GM20000 (cell line): Measurements from ENCODE around the gene STOX2.

ENCODE experiments used
- DNase-seq: peaks from one replicate; pipeline ENCODE4 v3.0.0; 2012; ENCODE audit warnings: low spot score
- TF ChIP-seq, protein P1 (sequence below): IDR thresholded peaks from 2 replicates; pipeline ENCODE4 v1.5.1; 2012; ENCODE audit warnings: mild to moderate bottlenecking, control low read depth; ENCODE audit errors: extremely low read depth, missing control alignments

Gene STOX2

DNA sequence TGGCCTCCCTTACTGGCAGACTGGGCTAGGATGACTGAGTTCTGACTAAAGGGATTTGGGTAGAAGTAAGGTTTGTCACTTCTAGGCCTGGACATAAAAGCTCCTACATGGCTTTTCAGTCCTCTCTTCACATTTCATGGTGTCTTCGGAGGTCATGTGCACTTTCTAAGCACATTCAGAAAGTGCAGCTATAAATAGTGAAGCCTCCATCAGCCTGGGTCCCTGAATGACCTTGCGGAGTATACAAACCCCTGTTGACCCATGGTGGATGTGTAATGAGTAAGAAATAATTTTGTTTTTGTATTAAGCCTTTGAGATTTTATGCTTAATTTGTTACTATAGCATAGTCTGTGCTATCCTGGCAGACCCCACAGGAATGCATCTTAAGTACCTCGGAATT, 154.0 kb downstream of the STOX2 start:
- TF ChIP-seq, protein P1, sequence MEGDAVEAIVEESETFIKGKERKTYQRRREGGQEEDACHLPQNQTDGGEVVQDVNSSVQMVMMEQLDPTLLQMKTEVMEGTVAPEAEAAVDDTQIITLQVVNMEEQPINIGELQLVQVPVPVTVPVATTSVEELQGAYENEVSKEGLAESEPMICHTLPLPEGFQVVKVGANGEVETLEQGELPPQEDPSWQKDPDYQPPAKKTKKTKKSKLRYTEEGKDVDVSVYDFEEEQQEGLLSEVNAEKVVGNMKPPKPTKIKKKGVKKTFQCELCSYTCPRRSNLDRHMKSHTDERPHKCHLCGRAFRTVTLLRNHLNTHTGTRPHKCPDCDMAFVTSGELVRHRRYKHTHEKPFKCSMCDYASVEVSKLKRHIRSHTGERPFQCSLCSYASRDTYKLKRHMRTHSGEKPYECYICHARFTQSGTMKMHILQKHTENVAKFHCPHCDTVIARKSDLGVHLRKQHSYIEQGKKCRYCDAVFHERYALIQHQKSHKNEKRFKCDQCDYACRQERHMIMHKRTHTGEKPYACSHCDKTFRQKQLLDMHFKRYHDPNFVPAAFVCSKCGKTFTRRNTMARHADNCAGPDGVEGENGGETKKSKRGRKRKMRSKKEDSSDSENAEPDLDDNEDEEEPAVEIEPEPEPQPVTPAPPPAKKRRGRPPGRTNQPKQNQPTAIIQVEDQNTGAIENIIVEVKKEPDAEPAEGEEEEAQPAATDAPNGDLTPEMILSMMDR = no peak
- no peak for DNase-seq

DNA sequence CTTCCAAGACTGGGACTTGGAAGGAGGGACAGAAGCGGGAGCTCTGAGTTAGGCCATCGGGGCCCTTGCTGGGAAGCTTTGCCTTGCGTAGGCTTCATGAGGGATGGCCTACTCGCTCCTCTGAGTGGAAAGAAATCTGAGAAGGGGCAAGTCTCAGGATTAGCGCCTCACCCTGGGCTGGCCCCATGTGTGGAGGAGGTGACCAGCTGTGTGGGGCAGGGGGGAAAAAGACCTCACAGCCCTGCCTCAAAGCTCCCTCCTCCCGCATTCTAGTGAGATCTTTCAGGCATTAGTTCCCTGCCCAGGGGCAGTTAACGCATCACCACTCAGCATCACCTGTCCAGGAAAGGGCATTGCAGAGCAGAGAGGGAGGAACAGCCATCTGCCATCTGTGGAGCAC, 156.5 kb downstream of the STOX2 start:
- no peak for DNase-seq

GRCh38 chr4:184062769-184063168, 157.7 kb downstream of the STOX2 start:
- no peak for DNase-seq
- TF ChIP-seq, protein P1 = no peak

More for the DNA sequence above, 156.5 kb downstream of the STOX2 start:
- TF ChIP-seq, protein P1 = no peak

GRCh38 chr4:184064877-184065276, 159.8 kb downstream of the STOX2 start:
- TF ChIP-seq, protein P1 = no peak
- DNase-seq = no peak

GRCh38 chr4:184066584-184067300, 161.6 kb downstream of the STOX2 start:
- TF ChIP-seq, protein P1 = no peak
- no peak for DNase-seq

- no peak for DNase-seq
- TF ChIP-seq, protein P1 = no peak
Measured at GRCh38 chr4:184067931-184068554, 162.9 kb downstream of the STOX2 start.
